Measurements from ENCODE around the gene PLEKHA6.

Gene PLEKHA6

DNA sequence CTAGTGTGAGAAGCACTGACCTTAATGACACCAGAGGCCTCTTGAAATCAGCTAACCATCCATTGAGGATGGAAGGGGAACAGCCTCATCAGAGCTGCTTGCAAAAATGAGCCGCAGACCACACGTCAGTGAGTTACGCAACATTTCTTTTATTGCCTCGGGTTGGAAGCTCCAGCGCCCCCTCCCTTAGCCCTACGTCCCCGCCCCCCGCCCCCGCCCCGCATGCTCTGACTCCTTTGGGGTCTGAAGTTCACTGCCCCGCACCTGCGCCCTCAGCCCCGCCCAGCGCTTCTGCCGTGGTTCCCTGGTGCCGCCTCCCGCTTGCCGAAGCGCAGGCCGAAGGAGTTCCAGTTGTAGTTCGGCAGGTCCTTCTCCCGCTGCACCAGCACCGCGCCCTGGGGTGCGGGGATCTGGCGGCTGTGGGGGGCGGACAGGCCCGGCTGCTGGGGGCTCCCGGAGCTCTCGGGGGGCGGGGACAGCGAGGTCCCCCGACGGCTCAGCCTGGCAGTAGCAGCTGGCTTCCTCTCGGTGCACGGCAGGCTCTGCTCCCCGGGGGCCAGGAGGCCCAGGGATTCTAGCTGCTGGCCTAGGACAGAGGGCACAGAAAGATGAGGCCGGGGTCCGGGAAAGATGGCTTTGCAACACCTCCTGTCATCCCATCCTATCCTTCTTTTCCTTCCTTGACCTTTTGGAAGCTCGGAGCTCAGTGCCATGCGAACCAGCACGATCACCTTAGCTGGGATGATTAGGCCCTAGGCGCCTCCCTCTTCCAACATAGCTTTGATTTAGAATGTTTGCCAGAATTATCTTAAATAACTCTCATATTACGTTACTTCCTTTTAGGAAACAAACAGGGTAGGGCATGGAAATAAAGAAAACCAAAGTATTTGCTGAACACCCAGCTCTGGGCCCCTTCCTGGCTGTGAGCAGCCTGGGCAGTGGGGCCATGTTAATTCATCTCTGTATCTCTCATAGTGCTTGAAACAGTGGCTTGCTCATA, 169.2 kb downstream of the PLEKHA6 start:
- DNase-seq (ENCODE audit: low read depth in 2 of 2), result no peak

GRCh38 chr1:204188959-204189639, 170.6 kb downstream of the PLEKHA6 start:
- no peak for DNase-seq (ENCODE audit: low read depth in 2 of 2)

GRCh38 chr1:204186597-204186996, 173.1 kb downstream of the PLEKHA6 start:
- DNase-seq (ENCODE audit: low read depth in 2 of 2), result no peak

DNA sequence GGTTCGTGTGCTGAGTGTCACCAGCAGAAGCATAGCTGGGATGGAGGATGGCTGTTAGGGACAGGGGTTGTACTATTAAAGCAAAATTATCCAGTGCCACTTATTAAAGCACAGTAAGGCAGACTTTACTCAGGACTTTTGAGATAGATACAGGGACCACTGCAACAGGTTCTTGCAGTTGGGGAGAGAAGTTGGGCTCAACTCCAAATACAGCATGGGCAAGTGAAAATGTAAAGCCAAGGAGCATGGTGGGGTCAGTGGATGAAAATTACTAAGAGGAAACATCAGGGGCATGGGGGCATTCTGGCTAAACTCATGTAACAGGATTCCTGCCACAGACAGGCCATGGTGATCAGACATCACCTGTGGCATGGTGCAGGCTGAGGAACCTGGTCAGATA, 178.6 kb downstream of the PLEKHA6 start:
- DNase-seq (ENCODE audit: low read depth in 2 of 2), result no peak

DNA sequence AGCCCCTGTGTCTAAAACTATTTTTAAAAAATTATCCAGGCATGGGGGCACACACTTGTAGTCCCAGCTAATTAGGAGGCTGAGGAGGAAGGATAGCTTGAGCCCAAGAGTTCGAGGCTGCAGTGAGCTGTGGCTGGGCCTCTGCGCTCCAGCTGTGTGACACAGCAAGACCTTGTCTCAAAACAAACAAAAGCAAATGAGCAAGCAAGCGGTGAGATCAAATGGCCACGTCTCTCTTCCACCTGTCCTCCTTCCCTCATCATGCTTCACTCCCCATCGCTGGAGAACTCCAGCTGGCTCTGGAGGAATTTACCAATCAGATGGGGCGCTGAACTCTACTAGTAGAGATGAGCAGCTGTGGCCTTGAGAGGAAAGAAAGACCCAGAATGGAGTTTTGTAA, 179.6 kb downstream of the PLEKHA6 start:
- no peak for DNase-seq (ENCODE audit: low read depth in 2 of 2)

- no peak for DNase-seq (ENCODE audit: low read depth in 2 of 2)
These were observed 181.0 kb downstream of the PLEKHA6 start for GRCh38 chr1:204178487-204179281.

DNA sequence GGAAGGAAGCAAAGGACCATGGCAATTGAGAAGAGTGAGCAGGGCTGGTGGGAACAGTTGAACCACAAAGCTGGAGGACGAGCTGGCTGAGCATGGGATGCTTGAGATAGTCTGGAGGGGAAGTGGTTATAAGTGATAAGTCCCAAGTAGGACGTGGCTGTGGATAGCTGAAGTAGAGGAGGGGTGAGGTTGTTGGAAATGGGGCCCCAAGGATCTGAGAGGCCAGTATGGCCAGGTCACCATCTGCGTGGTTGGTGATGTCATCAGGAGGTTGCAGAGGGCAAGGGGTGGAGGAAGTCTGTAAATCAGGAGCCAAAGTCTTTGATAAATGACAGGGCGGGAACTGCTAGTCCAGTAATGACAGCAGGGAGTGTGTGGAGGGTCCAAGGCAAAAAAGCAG, 182.6 kb downstream of the PLEKHA6 start:
- no peak for DNase-seq (ENCODE audit: low read depth in 2 of 2)

DNA sequence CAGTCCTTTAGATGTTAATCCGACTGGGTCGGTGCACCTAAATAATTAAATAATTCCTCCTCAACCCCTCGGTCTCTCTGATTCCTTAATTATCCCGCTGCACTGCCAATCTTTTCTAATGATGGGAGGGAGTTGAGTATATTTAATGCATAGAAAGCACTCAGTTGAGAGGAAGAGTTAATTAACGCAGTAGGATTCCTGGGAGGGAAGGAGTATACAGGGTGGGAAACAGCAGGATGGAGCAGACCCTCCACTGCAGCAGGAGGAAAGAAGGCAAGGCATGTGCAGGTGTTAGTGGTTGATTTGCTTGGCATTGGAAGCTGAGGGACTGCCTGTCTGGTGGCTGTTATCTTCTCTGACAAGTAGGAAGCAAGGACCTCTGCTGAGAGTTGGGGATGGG, 183.7 kb downstream of the PLEKHA6 start:
- DNase-seq (ENCODE audit: low read depth in 2 of 2), result no peak

DNA sequence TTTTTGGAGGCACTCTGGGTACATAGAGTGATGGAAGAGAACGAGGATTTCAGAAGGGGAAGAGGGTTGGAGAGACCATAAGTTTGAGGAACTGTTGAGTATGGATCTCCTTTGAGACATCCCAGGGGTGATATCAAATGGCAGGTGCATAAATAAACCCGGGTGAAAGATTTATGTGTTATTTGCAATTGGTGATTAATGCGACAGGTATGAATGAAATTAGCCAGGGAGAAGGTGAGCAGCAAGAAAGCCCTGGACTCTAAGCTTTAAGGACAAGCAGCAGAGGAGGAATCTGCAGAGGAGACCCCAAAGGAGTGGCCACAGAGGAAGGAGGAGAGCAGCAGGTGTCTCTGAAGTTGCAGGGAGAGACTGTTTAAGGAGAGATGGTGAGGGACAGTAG, 184.8 kb downstream of the PLEKHA6 start:
- no peak for DNase-seq (ENCODE audit: low read depth in 2 of 2)

GRCh38 chr1:204172404-204173029, 187.2 kb downstream of the PLEKHA6 start:
- no peak for DNase-seq (ENCODE audit: low read depth in 2 of 2)

GRCh38 chr1:204171751-204172178, 188.0 kb downstream of the PLEKHA6 start:
- no peak for DNase-seq (ENCODE audit: low read depth in 2 of 2)

GRCh38 chr1:204170494-204171155, 189.1 kb downstream of the PLEKHA6 start:
- no peak for DNase-seq (ENCODE audit: low read depth in 2 of 2)

GRCh38 chr1:204169858-204170257, 189.9 kb downstream of the PLEKHA6 start:
- no peak for DNase-seq (ENCODE audit: low read depth in 2 of 2)

All from stimulated activated CD4-positive, alpha-beta T cell treated with anti-CD3 and anti-CD28 coated beads, Interleukin-1b, Interleukin-23, amount 100 ng/mL, for 1 hour (primary cell).